Osteoblast (primary cell): ENCODE results near the gene CSNK2B. TPM values are rescaled to one million over a fixed set of nuclear protein-coding genes. Genes with fewer than 3 reads are reported as not detected.
A peak's percentile ranks its signal among the peaks of the same experiment; 100 is the strongest.

ENCODE experiments used
- DNase-seq: peaks from one replicate; pipeline ENCODE4 v3.0.0; 2011; ENCODE audit warnings: low spot score, mixed read lengths; ENCODE audit not compliant: insufficient read length; ENCODE audit errors: missing footprints
- H2AFZ ChIP-seq: 2 replicates; pipeline ENCODE4 v1.6.0; 2011; ENCODE audit warnings: mild to moderate bottlenecking, low read length
- H3K27ac ChIP-seq: 2 replicates; pipeline ENCODE4 v1.5.1; 2011; ENCODE audit warnings: mild to moderate bottlenecking, low read depth, low read length, moderate library complexity
- H3K27me3 ChIP-seq: 2 replicates; pipeline ENCODE4 v1.6.0; 2012; ENCODE audit warnings: mild to moderate bottlenecking, control low read depth, inconsistent platforms, low read length, moderate library complexity; ENCODE audit not compliant: insufficient read depth
- H3K36me3 ChIP-seq: 2 replicates; pipeline ENCODE4 v1.5.1; 2011; ENCODE audit warnings: mild to moderate bottlenecking, low read length, control low read depth, moderate library complexity; ENCODE audit not compliant: insufficient read depth
- H3K4me1 ChIP-seq: 2 replicates; pipeline ENCODE4 v1.5.1; 2011; ENCODE audit warnings: mild to moderate bottlenecking, low read length, control low read depth, moderate library complexity; ENCODE audit not compliant: insufficient read depth
- H3K4me2 ChIP-seq: 2 replicates; pipeline ENCODE4 v1.6.0; 2011; ENCODE audit warnings: mild to moderate bottlenecking, low read length; ENCODE audit not compliant: insufficient read depth
- H3K4me3 ChIP-seq: fragments of 200-600 bp; sonication (generic); 3 replicates; pipeline ENCODE4 v1.5.1; 2012; ENCODE audit warnings: mild to moderate bottlenecking, low read length, inconsistent platforms; ENCODE audit not compliant: insufficient read depth
- H3K79me2 ChIP-seq: 2 replicates; pipeline ENCODE4 v1.6.0; 2012; ENCODE audit warnings: mild to moderate bottlenecking, low read length, control low read depth, inconsistent platforms; ENCODE audit not compliant: insufficient read depth
- H3K9me3 ChIP-seq: 2 replicates; pipeline ENCODE4 v1.5.1; 2011; ENCODE audit warnings: low read depth, low read length, control low read depth
- H4K20me1 ChIP-seq: 2 replicates; pipeline ENCODE4 v1.6.0; 2012; ENCODE audit warnings: mild to moderate bottlenecking, low read length, control low read depth; ENCODE audit not compliant: insufficient read depth
- total RNA-seq: library from RNA; depleted of rRNA; stranded (reverse); fragments of >200 nt; gene quantifications from 2 replicates; pipeline ENCODE4 v1.2.3, GENCODE V29; 2012
- TF ChIP-seq, protein P1 (sequence below): IDR thresholded peaks from 2 replicates; pipeline ENCODE4 v1.5.1; 2011; ENCODE audit warnings: mild to moderate bottlenecking, low read depth, low read length, moderate library complexity; ENCODE audit errors: extremely low read depth

CSNK2B gene
- total RNA-seq, 1 donor: 150 TPM

DNA sequence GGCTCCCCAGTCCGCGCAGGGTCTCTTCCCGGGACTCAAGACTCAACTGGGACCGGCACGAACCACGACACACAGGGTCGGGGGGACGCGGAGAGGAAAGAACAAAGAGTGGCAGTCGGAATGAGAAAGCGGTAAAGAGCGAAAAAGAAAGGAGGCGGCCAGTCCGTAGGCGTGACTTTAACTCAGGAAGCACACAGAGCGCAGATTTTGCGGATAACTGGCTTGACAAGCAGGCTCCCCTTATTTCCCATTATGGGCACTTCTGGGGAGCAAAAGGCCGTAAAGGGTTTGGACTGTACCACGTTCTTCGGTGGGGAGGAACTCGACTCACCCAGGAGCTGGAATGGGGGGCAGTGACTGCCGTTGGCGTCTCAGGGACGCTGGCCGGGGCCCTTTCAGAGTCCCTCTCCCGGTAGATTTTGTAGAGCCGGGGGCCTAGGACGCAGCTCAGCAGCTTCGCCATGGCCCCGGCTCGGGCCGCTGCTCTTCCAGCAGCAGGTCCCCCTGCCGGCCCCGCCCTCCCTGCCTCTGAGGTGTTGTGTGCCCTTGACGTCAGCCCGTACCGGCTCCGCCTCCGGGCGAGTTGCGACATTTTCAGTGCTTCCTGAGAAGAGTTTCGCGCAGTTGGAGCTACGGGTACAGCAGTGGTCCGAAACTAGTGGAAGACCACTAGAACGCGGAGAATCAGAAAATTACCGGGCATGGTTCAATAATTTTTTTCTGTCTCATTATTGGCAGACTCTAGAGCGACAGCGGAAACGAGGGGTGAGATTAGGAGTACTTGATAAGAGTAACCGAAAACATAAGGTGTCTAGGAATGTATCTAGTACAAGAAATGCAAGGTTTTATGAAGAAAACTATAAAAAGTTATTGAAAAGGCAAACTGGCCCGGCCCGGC, 37.2 kb downstream of the CSNK2B start, which contains the start of gene ABHD16A:
Gene ABHD16A, minus strand, starts transcription at position 506 of the 898 bp plus-strand sequence. Its CDS starts 43 bp downstream, at position 463.
- Histone ChIP-seq H3K4me3 (peak within 1 kb of the TSS; percentile 88), H3K9me3 (no peaks in the 10 kb centered on the region), H2AFZ (peak within 1 kb of the TSS; percentile 96), H3K4me1 (peaks cover 10% of the 10 kb centered on the region), H3K79me2 (peaks cover 39% of the 10 kb centered on the region), H3K4me2 (peak within 1 kb of the TSS; percentile 92), H4K20me1 (peaks cover 9% of the 10 kb centered on the region), H3K36me3 (peaks cover 13% of the 10 kb centered on the region), H3K27ac (peak within 1 kb of the TSS; percentile 94), H3K27me3 (no peaks in the 10 kb centered on the region)
- TF ChIP-seq, protein P1, sequence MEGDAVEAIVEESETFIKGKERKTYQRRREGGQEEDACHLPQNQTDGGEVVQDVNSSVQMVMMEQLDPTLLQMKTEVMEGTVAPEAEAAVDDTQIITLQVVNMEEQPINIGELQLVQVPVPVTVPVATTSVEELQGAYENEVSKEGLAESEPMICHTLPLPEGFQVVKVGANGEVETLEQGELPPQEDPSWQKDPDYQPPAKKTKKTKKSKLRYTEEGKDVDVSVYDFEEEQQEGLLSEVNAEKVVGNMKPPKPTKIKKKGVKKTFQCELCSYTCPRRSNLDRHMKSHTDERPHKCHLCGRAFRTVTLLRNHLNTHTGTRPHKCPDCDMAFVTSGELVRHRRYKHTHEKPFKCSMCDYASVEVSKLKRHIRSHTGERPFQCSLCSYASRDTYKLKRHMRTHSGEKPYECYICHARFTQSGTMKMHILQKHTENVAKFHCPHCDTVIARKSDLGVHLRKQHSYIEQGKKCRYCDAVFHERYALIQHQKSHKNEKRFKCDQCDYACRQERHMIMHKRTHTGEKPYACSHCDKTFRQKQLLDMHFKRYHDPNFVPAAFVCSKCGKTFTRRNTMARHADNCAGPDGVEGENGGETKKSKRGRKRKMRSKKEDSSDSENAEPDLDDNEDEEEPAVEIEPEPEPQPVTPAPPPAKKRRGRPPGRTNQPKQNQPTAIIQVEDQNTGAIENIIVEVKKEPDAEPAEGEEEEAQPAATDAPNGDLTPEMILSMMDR: no peak
- peak; percentile 99 for DNase-seq

DNA sequence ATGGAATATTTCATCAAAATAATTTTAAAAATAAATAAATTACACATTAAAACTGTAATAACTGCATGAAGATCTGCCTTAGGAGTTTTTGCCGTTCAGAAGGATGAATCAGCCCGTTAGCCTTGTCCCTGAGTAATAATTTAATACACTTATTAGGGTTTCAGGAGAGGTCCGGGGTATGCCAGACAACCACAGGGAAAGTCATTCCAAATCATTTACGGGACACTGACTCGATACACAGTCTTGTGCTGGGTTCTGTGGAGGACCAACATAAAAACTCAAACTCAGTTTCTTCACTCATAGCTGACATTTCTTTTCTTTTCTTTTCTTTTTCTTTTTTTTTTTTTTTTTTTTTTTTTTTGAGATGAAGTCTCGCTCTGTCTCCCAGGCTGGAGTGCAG, 40.1 kb downstream of the CSNK2B start:
- Histone ChIP-seq H3K9me3 (no peaks in the 10 kb centered on the region), H2AFZ (no peak overlapping the region), H3K4me1 (peaks cover 10% of the 10 kb centered on the region), H3K4me2 (no peak overlapping the region), H3K27ac (no peak overlapping the region), H3K4me3 (no peak overlapping the region), H3K36me3 (no peaks in the 10 kb centered on the region), H4K20me1 (peaks cover 6% of the 10 kb centered on the region), H3K79me2 (peaks cover 19% of the 10 kb centered on the region), H3K27me3 (no peaks in the 10 kb centered on the region)
- TF ChIP-seq, protein P1: no peak
- no peak for DNase-seq

DNA sequence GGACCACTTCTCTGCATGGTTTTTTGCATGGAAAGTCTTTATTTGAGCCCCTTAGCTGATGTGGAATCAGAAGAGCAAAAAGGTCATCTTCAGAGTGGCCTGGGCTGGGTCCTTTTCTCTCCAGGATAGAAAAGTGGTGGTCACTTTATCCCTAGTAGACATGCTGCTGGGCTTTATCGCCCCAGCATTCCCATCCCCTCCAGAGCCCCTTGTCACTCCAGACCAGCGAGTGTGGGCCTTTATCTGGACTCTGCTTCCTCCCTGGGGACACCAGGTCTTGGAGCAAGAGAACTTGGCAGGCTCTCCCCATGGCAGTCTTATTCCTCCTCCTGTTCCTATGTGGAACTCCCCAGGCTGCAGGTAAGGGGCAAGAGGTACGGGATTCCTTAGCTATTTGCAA, 40.7 kb downstream of the CSNK2B start, which contains the start of gene LY6G6F:
Gene LY6G6F, plus strand, starts transcription at position 268 of the 400 bp plus-strand sequence. Its CDS starts 41 bp downstream, at position 309.
- Histone ChIP-seq H3K27ac (no peak within 1 kb of the TSS), H3K36me3 (no peaks in the 10 kb centered on the region), H3K4me3 (no peak within 1 kb of the TSS), H3K79me2 (peaks cover 13% of the 10 kb centered on the region), H3K4me1 (peaks cover 8% of the 10 kb centered on the region), H3K4me2 (no peak within 1 kb of the TSS), H3K9me3 (no peaks in the 10 kb centered on the region), H4K20me1 (peaks cover 4% of the 10 kb centered on the region), H3K27me3 (no peaks in the 10 kb centered on the region), H2AFZ (no peak within 1 kb of the TSS)
- TF ChIP-seq, protein P1: no peak
- DNase-seq: no peak

DNA sequence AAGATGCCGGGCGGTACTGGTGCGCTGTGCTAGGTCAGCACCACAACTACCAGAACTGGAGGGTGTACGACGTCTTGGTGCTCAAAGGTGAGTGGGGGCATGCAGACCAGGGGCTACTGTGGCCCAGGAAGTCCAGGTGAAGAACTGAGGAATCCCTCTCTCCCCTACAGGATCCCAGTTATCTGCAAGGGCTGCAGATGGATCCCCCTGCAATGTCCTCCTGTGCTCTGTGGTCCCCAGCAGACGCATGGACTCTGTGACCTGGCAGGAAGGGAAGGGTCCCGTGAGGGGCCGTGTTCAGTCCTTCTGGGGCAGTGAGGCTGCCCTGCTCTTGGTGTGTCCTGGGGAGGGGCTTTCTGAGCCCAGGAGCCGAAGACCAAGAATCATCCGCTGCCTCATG, 41.8 kb downstream of the CSNK2B start:
- DNase-seq: peak; percentile 60
- peaks cover 6% of the 10 kb centered on the region for H3K27me3 ChIP-seq
- no peak overlapping the region for H2AFZ ChIP-seq
- H4K20me1 ChIP-seq: no peaks in the 10 kb centered on the region
- TF ChIP-seq, protein P1: no peak
- no peaks in the 10 kb centered on the region for H3K4me1 ChIP-seq
- no peak overlapping the region for H3K4me3 ChIP-seq
- no peak overlapping the region for H3K27ac ChIP-seq
- peaks cover 2% of the 10 kb centered on the region for H3K79me2 ChIP-seq
- no peak overlapping the region for H3K4me2 ChIP-seq
- H3K9me3 ChIP-seq: no peaks in the 10 kb centered on the region
- no peaks in the 10 kb centered on the region for H3K36me3 ChIP-seq
